Epithelial cell of proximal tubule (primary cell): ENCODE results near the gene PIM1. TPM values are rescaled to one million over a fixed set of nuclear protein-coding genes. Genes with fewer than 3 reads are reported as not detected.

Source experiments
- DNase-seq: peaks from one replicate; pipeline ENCODE4 v3.0.0-alpha.2; 2011; ENCODE audit warnings: low read depth
- H3K4me3 ChIP-seq: 2 replicates; pipeline ENCODE4 v1.5.1; 2011; ENCODE audit warnings: low read depth, mild to moderate bottlenecking, low read length
- total RNA-seq: library from RNA; depleted of rRNA; stranded (reverse); fragments of >200 nt; gene quantifications from 2 replicates; pipeline ENCODE4 v1.2.3, GENCODE V29; 2015
- TF ChIP-seq, protein P1 (sequence below): conservative IDR thresholded peaks from 2 replicates; pipeline ENCODE4 v1.5.1; 2012; ENCODE audit warnings: low read depth, mild to moderate bottlenecking, low read length

Gene PIM1
- total RNA-seq, 1 donor from 2014 or later, result 25.9 TPM

- TF ChIP-seq, protein P1, sequence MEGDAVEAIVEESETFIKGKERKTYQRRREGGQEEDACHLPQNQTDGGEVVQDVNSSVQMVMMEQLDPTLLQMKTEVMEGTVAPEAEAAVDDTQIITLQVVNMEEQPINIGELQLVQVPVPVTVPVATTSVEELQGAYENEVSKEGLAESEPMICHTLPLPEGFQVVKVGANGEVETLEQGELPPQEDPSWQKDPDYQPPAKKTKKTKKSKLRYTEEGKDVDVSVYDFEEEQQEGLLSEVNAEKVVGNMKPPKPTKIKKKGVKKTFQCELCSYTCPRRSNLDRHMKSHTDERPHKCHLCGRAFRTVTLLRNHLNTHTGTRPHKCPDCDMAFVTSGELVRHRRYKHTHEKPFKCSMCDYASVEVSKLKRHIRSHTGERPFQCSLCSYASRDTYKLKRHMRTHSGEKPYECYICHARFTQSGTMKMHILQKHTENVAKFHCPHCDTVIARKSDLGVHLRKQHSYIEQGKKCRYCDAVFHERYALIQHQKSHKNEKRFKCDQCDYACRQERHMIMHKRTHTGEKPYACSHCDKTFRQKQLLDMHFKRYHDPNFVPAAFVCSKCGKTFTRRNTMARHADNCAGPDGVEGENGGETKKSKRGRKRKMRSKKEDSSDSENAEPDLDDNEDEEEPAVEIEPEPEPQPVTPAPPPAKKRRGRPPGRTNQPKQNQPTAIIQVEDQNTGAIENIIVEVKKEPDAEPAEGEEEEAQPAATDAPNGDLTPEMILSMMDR, result no peak
- no peak for DNase-seq
- H3K4me3 ChIP-seq, result no peak overlapping the region
These were observed 3.0 kb downstream of the PIM1 start for GRCh38 chr6:37172912-37173492.

DNA sequence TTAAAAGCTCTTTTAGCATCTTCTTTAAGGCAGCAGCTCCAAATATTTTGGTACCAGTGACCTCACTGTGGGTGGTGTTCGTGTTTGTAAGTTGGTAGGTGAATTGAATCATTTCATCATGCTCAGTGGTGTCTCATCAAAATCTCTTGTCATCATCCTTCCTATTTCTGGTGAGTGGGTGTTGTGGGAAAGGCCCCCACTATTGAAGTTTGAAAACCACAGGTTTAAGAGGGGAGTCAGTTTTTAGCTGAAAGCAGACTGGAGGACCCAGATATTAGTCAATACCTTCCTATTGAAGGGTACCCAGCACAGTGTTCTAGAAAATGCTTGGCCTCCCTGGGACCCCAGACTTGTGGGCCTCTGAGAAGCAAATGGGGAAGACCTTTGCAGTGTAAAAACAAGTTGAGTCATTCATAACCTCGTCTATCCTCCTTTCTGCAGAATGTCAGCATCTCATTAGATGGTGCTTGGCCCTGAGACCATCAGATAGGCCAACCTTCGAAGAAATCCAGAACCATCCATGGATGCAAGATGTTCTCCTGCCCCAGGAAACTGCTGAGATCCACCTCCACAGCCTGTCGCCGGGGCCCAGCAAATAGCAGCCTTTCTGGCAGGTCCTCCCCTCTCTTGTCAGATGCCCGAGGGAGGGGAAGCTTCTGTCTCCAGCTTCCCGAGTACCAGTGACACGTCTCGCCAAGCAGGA is 3.7 kb downstream of the PIM1 start:
- DNase-seq, result no peak
- TF ChIP-seq, protein P1, result no peak

DNA sequence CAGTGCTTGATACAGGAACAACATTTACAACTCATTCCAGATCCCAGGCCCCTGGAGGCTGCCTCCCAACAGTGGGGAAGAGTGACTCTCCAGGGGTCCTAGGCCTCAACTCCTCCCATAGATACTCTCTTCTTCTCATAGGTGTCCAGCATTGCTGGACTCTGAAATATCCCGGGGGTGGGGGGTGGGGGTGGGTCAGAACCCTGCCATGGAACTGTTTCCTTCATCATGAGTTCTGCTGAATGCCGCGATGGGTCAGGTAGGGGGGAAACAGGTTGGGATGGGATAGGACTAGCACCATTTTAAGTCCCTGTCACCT is 4.2 kb downstream of the PIM1 start:
- no peak overlapping the region for H3K4me3 ChIP-seq
- TF ChIP-seq, protein P1, result no peak
- DNase-seq, result no peak

More for the DNA sequence above, 3.7 kb downstream of the PIM1 start:
- no peak overlapping the region for H3K4me3 ChIP-seq

- TF ChIP-seq, protein P1, result no peak
- no peak overlapping the region for H3K4me3 ChIP-seq
- no peak for DNase-seq
These were observed 4.8 kb downstream of the PIM1 start for GRCh38 chr6:37174515-37175331.

GRCh38 chr6:37175332-37176267 is 5.6 kb downstream of the PIM1 start:
- no peak overlapping the region for H3K4me3 ChIP-seq
- TF ChIP-seq, protein P1, result no peak
- no peak for DNase-seq

DNA sequence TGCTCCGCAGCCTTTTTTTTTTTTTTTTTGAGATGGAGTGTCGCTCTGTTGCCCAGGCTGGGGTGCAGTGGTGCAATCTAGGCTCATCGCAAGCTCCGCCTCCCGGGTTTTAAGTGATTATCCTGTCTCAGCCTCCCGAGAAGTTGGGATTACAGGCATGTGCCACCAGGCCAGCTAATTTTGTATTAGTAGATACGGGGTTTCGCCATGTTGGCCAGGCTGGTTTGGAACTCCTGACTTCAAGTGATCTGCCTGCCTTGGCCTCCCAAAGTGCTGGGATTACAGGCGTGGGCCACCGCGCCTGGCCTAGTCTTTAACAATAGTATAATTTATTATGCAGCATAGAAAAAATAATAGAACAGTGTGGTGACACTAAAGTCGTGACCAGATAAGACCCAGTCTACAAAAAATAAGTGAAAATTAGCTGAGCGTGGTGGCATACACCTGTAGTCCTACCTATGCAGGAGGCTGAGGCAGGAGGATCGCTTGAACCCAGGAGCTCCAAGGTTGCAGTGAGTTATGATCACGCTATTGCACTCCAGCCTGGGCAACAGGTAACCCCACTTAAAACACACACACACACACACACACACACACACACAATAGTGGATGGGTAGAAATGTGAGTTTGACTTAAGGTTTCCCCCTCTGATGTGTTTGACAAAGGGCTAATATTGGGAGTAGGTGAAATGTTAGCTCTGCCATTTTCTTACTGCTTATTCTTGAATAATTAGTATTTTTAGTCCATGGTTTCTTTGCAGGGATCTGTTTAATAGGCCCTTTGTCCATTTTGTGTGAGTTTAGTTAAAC is 6.5 kb downstream of the PIM1 start:
- no peak for DNase-seq
- TF ChIP-seq, protein P1, result no peak
- H3K4me3 ChIP-seq, result no peak overlapping the region
